ENCODE data around the gene SLC13A4.

GRCh38 chr7:135706858-135707569 is 21.0 kb downstream of the SLC13A4 start:
- no peak for TF ChIP-seq RBAK (tag by site-specific recombination; IDR thresholded peaks at IDR 0.05)
- TF ChIP-seq ZNF24 (tag by site-specific recombination; IDR thresholded peaks at IDR 0.05): 0 out of 2 replicates have a peak, but pooled peaks have one; percentile 35
- TF ChIP-seq ZNF248 (tag by site-specific recombination; IDR thresholded peaks at IDR 0.05): no peak
- TF ChIP-seq ZFP3 (tag by site-specific recombination; IDR thresholded peaks at IDR 0.05; ENCODE audit: low read depth): no peak
- TF ChIP-seq ZBTB20 (tag by site-specific recombination; IDR thresholded peaks at IDR 0.05): no peak
- TF ChIP-seq SP2 (tag by site-specific recombination; IDR thresholded peaks at IDR 0.05): no peak
- no peak for TF ChIP-seq ZNF335 (tag by site-specific recombination; conservative IDR thresholded peaks at IDR 0.05)
- no peak for TF ChIP-seq ZNF292 (tag by site-specific recombination; IDR thresholded peaks at IDR 0.05; ENCODE audit: borderline replicate concordance, low read depth)
- TF ChIP-seq ZNF558 (tag by site-specific recombination; IDR thresholded peaks at IDR 0.05): no peak
- no peak for TF ChIP-seq ZNF274 (IDR thresholded peaks at IDR 0.05; ENCODE audit: low read length)
- TF ChIP-seq ZNF274 (tag by site-specific recombination; IDR thresholded peaks at IDR 0.05; ENCODE audit: borderline replicate concordance): no peak
- TF ChIP-seq, protein P1, sequence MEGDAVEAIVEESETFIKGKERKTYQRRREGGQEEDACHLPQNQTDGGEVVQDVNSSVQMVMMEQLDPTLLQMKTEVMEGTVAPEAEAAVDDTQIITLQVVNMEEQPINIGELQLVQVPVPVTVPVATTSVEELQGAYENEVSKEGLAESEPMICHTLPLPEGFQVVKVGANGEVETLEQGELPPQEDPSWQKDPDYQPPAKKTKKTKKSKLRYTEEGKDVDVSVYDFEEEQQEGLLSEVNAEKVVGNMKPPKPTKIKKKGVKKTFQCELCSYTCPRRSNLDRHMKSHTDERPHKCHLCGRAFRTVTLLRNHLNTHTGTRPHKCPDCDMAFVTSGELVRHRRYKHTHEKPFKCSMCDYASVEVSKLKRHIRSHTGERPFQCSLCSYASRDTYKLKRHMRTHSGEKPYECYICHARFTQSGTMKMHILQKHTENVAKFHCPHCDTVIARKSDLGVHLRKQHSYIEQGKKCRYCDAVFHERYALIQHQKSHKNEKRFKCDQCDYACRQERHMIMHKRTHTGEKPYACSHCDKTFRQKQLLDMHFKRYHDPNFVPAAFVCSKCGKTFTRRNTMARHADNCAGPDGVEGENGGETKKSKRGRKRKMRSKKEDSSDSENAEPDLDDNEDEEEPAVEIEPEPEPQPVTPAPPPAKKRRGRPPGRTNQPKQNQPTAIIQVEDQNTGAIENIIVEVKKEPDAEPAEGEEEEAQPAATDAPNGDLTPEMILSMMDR (tag by site-specific recombination; IDR thresholded peaks at IDR 0.05): no peak
- no peak for TF ChIP-seq ZBTB1 (tag by site-specific recombination; IDR thresholded peaks at IDR 0.05)
- TF ChIP-seq KLF16 (tag by site-specific recombination; IDR thresholded peaks at IDR 0.05): no peak
